SKM-1 (cell line): Measurements from ENCODE around the gene ASMTL.

ENCODE experiments used
- DNase-seq: peaks from one replicate; lab custom pipeline; 2025; ENCODE audit not compliant: unreplicated experiment; lab: John Stamatoyannopoulos, UW

ASMTL gene

DNA sequence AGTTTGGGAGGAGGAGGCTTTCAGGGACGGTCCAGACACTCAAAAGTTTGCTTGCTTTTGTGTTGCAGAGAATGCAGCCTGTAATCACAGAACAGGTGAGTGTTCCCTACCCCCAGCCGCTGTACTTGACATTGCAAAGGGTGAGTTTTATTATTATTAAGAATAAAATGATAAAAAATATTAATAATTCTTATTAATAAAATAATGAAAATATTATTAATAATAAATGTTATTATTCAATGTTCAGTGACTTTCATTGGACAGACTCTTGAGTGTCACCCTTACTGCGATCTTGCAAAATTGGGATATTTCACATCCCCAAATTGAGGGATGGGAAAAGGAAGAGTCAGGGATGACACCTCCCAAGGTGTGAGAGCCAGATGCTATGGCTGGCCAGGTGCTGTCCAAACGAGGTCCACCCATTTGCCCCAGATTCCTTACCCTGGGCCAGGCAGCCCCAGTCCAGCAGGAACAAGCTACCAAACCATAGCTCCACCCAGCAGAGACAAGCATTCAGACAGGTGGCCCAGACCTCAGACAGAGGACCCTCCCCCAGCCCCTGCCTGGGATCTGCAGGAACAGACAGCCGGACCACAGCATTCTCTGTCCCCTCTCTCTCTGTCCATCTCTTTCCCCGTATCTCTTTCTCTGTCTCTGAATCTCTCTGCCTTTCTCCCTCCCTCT lies 93.8 kb downstream of the ASMTL start:
- DNase-seq = no peak

GRCh38 chrX:1357993-1358392 lies 94.7 kb downstream of the ASMTL start:
- no peak for DNase-seq

DNA sequence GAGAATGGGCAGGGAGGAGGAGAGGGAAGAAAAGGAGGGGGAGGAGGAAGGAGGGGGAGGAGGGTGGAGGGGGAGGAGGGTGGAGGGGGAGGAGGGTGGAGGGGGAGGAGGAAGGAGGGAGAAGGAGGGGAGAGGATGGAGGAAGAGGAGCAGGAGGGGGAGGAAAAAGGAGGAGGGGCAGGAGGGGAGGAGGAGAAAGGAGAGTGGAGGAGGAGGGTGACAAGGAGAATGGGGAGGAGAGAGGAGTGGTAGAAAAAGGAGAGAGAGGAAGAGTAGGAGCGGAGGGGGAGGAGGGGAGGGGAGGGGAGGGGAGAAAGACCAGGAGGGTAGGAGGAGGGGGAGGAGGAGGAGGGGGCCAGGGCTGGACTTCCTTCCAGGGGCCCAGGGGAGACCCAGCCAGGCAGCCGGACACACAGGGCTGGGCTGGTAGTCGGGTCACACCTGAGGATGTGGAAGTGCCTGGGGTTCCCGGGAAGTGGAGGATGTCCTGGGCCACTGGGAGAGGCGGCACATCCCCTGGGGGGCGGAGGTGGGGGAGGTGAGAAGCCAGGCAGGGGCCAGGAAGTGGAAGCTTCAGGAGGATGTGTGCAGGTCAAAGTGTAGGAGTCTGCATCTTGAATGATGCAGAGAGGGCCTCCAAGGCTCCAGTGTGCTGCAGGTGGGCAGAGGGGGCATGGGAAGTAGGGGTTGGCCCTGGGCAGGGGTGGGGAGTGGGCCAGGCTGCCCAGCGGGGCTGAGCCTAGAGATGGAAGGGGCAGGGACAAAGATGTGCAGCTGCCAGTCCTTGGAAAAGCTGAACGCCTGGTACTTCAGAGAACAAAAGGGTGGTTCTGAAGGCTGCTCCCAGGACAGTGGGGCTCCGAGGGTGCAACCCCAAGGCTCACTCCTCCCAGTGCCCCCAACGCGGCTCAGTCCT lies 97.3 kb downstream of the ASMTL start:
- no peak for DNase-seq

DNA sequence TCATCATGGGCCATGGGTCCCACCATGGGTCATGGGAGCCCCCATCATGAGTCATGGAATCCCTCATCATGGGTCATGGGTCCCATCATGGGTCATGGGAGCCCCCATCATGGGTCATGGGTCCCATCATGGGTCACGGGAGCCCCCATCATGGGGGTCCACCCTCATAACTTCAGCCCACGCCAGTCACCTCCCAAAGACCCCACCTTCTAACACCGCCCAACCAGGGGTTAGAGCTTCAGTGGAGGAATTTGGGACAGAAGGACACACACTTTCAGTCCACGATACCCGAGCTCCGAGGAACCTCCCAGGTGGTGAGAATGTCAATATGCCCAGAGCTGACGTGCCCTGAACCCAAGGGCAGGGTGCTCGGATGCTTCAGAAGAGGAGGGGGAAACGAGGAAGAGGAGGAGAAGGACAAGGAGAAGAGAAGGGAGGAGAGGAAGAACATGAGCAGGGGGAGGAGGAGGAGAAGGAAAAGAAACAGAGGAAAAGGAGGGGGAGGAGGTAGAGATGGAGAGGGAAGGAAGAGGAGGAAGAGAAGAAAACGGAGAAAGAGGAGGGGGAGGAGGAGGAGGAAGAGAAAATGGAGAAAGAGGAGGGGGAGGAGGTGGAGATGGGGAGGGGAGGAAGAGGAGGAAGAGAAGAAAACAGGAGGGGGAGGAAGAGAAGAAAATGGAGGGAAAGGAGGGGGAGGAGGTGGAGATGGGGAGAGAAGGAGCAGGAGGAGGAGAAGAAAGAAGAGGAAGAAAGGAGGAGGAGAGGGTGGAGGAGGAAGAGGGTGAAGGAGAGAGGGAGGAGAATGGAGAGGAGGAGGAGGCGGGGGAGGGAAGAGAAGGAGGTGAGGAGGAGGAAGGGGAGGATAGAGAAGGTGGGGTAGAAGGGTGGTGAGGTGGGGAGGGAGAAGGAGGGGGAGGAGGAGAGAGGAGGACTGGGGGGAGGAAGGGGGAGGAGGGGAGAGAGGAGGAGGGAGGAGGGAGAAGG lies 98.4 kb downstream of the ASMTL start:
- DNase-seq = no peak
